Astrocyte (in vitro differentiated cells and primary cell): ENCODE data around the gene B4GALNT3.

Source experiments
- EZH2 ChIP-seq: IDR thresholded peaks from 2 replicates; pipeline ENCODE4 v1.6.1; 2012; ENCODE audit warnings: mild to moderate bottlenecking, low read length, inconsistent platforms; ENCODE audit not compliant: insufficient read depth
- TF ChIP-seq, protein P1 (sequence below): IDR thresholded peaks from 2 replicates; pipeline ENCODE4 v1.5.1; 2011; ENCODE audit warnings: low read depth, mild to moderate bottlenecking, inconsistent platforms, low read length, moderate library complexity; ENCODE audit not compliant: insufficient read depth

GRCh38 chr12:517538-517937, 57.8 kb downstream of the B4GALNT3 start:
- TF ChIP-seq, protein P1, sequence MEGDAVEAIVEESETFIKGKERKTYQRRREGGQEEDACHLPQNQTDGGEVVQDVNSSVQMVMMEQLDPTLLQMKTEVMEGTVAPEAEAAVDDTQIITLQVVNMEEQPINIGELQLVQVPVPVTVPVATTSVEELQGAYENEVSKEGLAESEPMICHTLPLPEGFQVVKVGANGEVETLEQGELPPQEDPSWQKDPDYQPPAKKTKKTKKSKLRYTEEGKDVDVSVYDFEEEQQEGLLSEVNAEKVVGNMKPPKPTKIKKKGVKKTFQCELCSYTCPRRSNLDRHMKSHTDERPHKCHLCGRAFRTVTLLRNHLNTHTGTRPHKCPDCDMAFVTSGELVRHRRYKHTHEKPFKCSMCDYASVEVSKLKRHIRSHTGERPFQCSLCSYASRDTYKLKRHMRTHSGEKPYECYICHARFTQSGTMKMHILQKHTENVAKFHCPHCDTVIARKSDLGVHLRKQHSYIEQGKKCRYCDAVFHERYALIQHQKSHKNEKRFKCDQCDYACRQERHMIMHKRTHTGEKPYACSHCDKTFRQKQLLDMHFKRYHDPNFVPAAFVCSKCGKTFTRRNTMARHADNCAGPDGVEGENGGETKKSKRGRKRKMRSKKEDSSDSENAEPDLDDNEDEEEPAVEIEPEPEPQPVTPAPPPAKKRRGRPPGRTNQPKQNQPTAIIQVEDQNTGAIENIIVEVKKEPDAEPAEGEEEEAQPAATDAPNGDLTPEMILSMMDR = no peak
- TF ChIP-seq EZH2 = no peak
